IMR-90 (cell line): ENCODE data around the gene GCKR. TPM values are rescaled to one million over a fixed set of nuclear protein-coding genes. Genes with fewer than 3 reads are reported as not detected.

ENCODE experiments used
- ATAC-seq: fragments of 200-7000 bp; cut with Tn5 transposase; 2 replicates; pipeline ENCODE4 v1.9.1; 2020; ENCODE audit warnings: low read depth, mild to moderate bottlenecking, moderate library complexity
- BruUV-seq: library from RNA; stranded (reverse); fragments of 400-500 nt; replicated peaks from 2 replicates; lab custom pipeline; 2021; lab: Mats Ljungman, UMichigan
- CTCF ChIA-PET: fragments of 300-600 bp; formaldehyde crosslinking; extraction: SDS; loops from one replicate; lab custom pipeline; 2021; ENCODE audit warnings: antibody characterized with exemption; lab: Yijun Ruan, JAX
- POLR2A ChIA-PET: fragments of 300-600 bp; sonication (Branson Sonifier 250); formaldehyde crosslinking; loops from one replicate; lab custom pipeline; 2022; ENCODE audit warnings: antibody characterized with exemption; ENCODE audit not compliant: unreplicated experiment; lab: Charles Lee
- DNase-seq: peaks from one replicate; pipeline ENCODE4 v3.0.0; 2013
- H2AFZ ChIP-seq: replicated peaks from 2 replicates; pipeline ENCODE3; 2013; ENCODE audit warnings: low read length, mild to moderate bottlenecking; ENCODE audit not compliant: poor library complexity
- H2AK5ac ChIP-seq: 2 replicates; pipeline ENCODE4 v1.6.1; 2013; ENCODE audit warnings: low read depth, low read length, inconsistent platforms
- H2AK9ac ChIP-seq: replicated peaks from 2 replicates; pipeline ENCODE3; 2013; ENCODE audit warnings: mild to moderate bottlenecking, low read depth, low read length, moderate library complexity; ENCODE audit not compliant: poor library complexity
- H2BK120ac ChIP-seq: 2 replicates; pipeline ENCODE4 v1.6.1; 2013; ENCODE audit warnings: low read depth, low read length, inconsistent platforms
- H2BK15ac ChIP-seq: 3 replicates; pipeline ENCODE4 v1.6.1; 2013; ENCODE audit warnings: low read depth, low read length, inconsistent platforms
- H2BK20ac ChIP-seq: 2 replicates; pipeline ENCODE4 v1.6.1; 2013; ENCODE audit warnings: low read depth, mild to moderate bottlenecking, inconsistent platforms, low read length, moderate library complexity
- H2BK5ac ChIP-seq: 2 replicates; pipeline ENCODE4 v1.6.1; 2013; ENCODE audit warnings: mild to moderate bottlenecking, low read depth, low read length, inconsistent platforms; ENCODE audit not compliant: poor library complexity, severe bottlenecking
- H3K14ac ChIP-seq: replicated peaks from 2 replicates; pipeline ENCODE4 v1.6.1; 2013; ENCODE audit warnings: low read depth, low read length, inconsistent platforms
- H3K18ac ChIP-seq: 2 replicates; pipeline ENCODE4 v1.6.1; 2013; ENCODE audit warnings: low read depth, low read length, control low read depth
- H3K23ac ChIP-seq: 2 replicates; pipeline ENCODE4 v1.6.1; 2013; ENCODE audit warnings: low read depth, low read length, inconsistent platforms
- H3K27ac ChIP-seq: 2 replicates; pipeline ENCODE4 v1.5.1; 2013; ENCODE audit warnings: mild to moderate bottlenecking, control low read depth, low read length; ENCODE audit not compliant: insufficient read depth
- H3K27me3 ChIP-seq: 2 replicates; pipeline ENCODE4 v1.6.1; 2013; ENCODE audit warnings: low read length; ENCODE audit not compliant: control insufficient read depth, insufficient read depth
- H3K36me3 ChIP-seq: 2 replicates; pipeline ENCODE4 v1.6.1; 2013; ENCODE audit warnings: low read length, mixed read lengths; ENCODE audit not compliant: control insufficient read depth, insufficient read depth
- H3K4ac ChIP-seq: 2 replicates; pipeline ENCODE4 v1.6.1; 2013; ENCODE audit warnings: low read depth, low read length, inconsistent platforms
- H3K4me1 ChIP-seq: 2 replicates; pipeline ENCODE4 v1.6.1; 2013; ENCODE audit warnings: low read length, mixed read lengths; ENCODE audit not compliant: control insufficient read depth, insufficient read depth
- H3K4me2 ChIP-seq: 2 replicates; pipeline ENCODE4 v1.6.1; 2013; ENCODE audit warnings: low read depth, mild to moderate bottlenecking, control low read depth, low read length, moderate library complexity
- H3K4me3 ChIP-seq: 2 replicates; pipeline ENCODE4 v1.5.1; 2013; ENCODE audit warnings: low read depth, mild to moderate bottlenecking, control low read depth, low read length, moderate library complexity; ENCODE audit not compliant: insufficient read depth
- H3K56ac ChIP-seq: 2 replicates; pipeline ENCODE4 v1.6.1; 2013; ENCODE audit warnings: low read length, inconsistent platforms; ENCODE audit not compliant: insufficient read depth; ENCODE audit errors: extremely low read depth
- H3K79me1 ChIP-seq, 2 experiments: 2 replicates each; pipeline ENCODE4 v1.6.1; 2013; ENCODE audit warnings: low read length in 2 of 2, inconsistent platforms in 1 of 2, low read depth in 1 of 2
- H3K9ac ChIP-seq: 2 replicates; pipeline ENCODE4 v1.6.1; 2013; ENCODE audit warnings: low read depth, low read length, control low read depth
- H3K9me1 ChIP-seq: 2 replicates; pipeline ENCODE4 v1.6.1; 2013; ENCODE audit warnings: low read length, inconsistent platforms; ENCODE audit not compliant: insufficient read depth
- H3K9me3 ChIP-seq: 2 replicates; pipeline ENCODE4 v1.6.1; 2013; ENCODE audit warnings: low read length; ENCODE audit not compliant: control insufficient read depth, insufficient read depth
- H4K20me1 ChIP-seq: 2 replicates; pipeline ENCODE4 v1.6.1; 2013; ENCODE audit warnings: low read length, inconsistent platforms; ENCODE audit not compliant: insufficient read depth
- H4K5ac ChIP-seq: 2 replicates; pipeline ENCODE4 v1.6.1; 2013; ENCODE audit warnings: mild to moderate bottlenecking, low read depth, low read length, control low read depth
- H4K8ac ChIP-seq, 2 experiments: 2 replicates each; pipeline ENCODE4 v1.6.1; 2013; ENCODE audit warnings: low read depth in 2 of 2, low read length in 2 of 2, control low read depth in 1 of 2, inconsistent platforms in 1 of 2
- H4K91ac ChIP-seq: 2 replicates; pipeline ENCODE4 v1.6.1; 2013; ENCODE audit warnings: low read depth, low read length, inconsistent platforms; ENCODE audit not compliant: insufficient read depth
- CHD1 ChIP-seq: IDR thresholded peaks from 2 replicates; pipeline ENCODE4 v1.6.1; 2012; ENCODE audit warnings: low read depth, low read length, improper control_type of control experiment
- RAD21 ChIP-seq: IDR thresholded peaks from 2 replicates; pipeline ENCODE4 v1.6.1; 2012; ENCODE audit warnings: low read length, improper control_type of control experiment
- WGBS, 2 experiments: methylation state at CpG; one replicate each; pipeline versions ENCODE4 v1.1.5 to v1.1.7; 2013; ENCODE audit warnings: missing lambda C conversion rate in 2 of 2; ENCODE audit not compliant: insufficient read length in 1 of 2; ENCODE audit errors: extremely low coverage in 2 of 2; 5-methylcytosine and 5-hydroxymethylcytosine counted together
- dilution Hi-C: fragments of 300-500 bp; cut with HindIII; formaldehyde crosslinking; loops from one replicate; pipeline ENCODE4 v1.14.3; 2018; ENCODE audit warnings: low sequenced_read_pairs; ENCODE audit not compliant: unreplicated experiment
- in situ Hi-C: fragments of 300-500 bp; cut with MboI; formaldehyde crosslinking; loops from 3 replicates; pipeline ENCODE4 v1.14.3; 2019; ENCODE audit warnings: low sequenced_read_pairs, inconsistent platforms, mixed read lengths
- intact Hi-C: fragments of 100-400 bp; cut with micrococcal nuclease; formaldehyde crosslinking; loops from 2 replicates; pipeline ENCODE4 v1.10.0; 2022
- polyA plus RNA-seq, 3 experiments: library from polyadenylated mRNA; depleted of rRNA; stranded (reverse); fragments of >200 nt; gene quantifications; 2 replicates each; pipeline ENCODE4 v1.2.3, GENCODE V29; 2012; ENCODE audit warnings: low replicate concordance in 1 of 3
- total RNA-seq: library from RNA; depleted of rRNA; stranded (reverse); fragments of >200 nt; gene quantifications from 2 replicates; pipeline ENCODE4 v1.2.3, GENCODE V29; 2012

The GCKR gene
- total and polyA plus RNA-seq, 2 of the 4 experiments (the other 2 are of a cell fraction) = under 0.01 to 0.41 TPM

DNA sequence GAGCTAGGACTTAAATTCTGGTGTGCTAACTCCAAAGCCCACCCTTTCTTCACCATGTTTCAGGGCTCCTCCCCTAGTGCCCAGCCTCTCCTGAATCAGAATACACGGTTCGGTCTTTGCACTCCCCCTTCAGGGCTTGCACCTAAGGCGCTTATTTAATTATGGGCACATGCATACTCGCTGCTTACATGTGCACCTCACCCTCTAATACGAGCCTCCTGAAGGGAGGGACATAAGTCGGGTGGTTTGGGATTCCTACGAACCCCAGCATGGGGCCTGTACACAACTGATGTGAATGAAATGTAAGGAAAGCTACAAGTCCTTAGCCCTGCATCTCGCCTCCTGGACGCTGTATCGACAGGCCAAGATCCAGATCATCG, 7.5 kb upstream of the GCKR start:
- POLR2A ChIA-PET = no interaction called here
- peak overlapping the region; percentile 18; the same call in 1 of the 2 replicates for H3K27ac ChIP-seq
- H3K4ac ChIP-seq = peak overlapping the region; percentile 57
- H2BK5ac ChIP-seq = peak overlapping the region; percentile 9
- peaks cover 1% of the 10 kb centered on the region for H3K4me1 ChIP-seq
- peak overlapping the region; percentile 54 for H3K4me3 ChIP-seq
- peaks cover 6 to 12% of the 10 kb centered on the region in 2 experiments; a peak in 3 of 4 replicates for H3K79me1 ChIP-seq
- TF ChIP-seq RAD21 (peak; percentile 9; the same call in 1 of the 2 replicates), CHD1 (no peak)
- H2BK120ac ChIP-seq = no peak overlapping the region
- H3K14ac ChIP-seq = peak overlapping the region; percentile 23
- H3K9ac ChIP-seq = peak overlapping the region; percentile 59
- peak overlapping the region; percentile 85 for H3K4me2 ChIP-seq
- peak; percentile 15 for ATAC-seq
- H3K23ac ChIP-seq = peak overlapping the region; percentile 56; the same call in 1 of the 2 replicates
- peak overlapping the region; percentile 3 for H2AK9ac ChIP-seq
- H2AK5ac ChIP-seq = 0 out of 2 replicates have a peak overlapping the region, but pooled peaks have one; percentile 10
- WGBS, 2 experiments = no CpG with 5 or more reads among the region's 11 CpGs
- H4K20me1 ChIP-seq = no peaks in the 10 kb centered on the region
- intact Hi-C loops (loop anchor here (2.0 to 5.0 kb wide), 2 partner anchors 118 to 140 kb away; partner anchors contain the start of genes CCDC121 and GPN1), dilution Hi-C loops (no loop called here), in situ Hi-C loops (no loop called here)
- no peaks in the 10 kb centered on the region for H3K27me3 ChIP-seq
- no peak overlapping the region for H2BK20ac ChIP-seq
- H3K9me3 ChIP-seq = no peaks in the 10 kb centered on the region
- H4K91ac ChIP-seq = no peak overlapping the region
- no peak overlapping the region for H2BK15ac ChIP-seq
- H3K18ac ChIP-seq = no peak overlapping the region
- no TSS peak for BruUV-seq
- H3K36me3 ChIP-seq = peaks cover 5% of the 10 kb centered on the region; the same call in 1 of the 2 replicates
- DNase-seq = peak; percentile 21
- H4K5ac ChIP-seq = peak overlapping the region; percentile 9
- peaks cover 10% of the 10 kb centered on the region; the same call in 1 of the 2 replicates for H3K9me1 ChIP-seq
- H3K56ac ChIP-seq = peak overlapping the region; percentile 19; the same call in 1 of the 2 replicates
- H2AFZ ChIP-seq = peak overlapping the region; percentile 86
- CTCF ChIA-PET = no interaction called here
- peak overlapping the region; percentile 56 to 90; a peak in 3 of 4 replicates for H4K8ac ChIP-seq
